WERI-Rb-1 (cell line): ENCODE measurements around the gene SERPINE1.
"Not testable (repeated sequence)": the region's sequence is repeated elsewhere in the genome, so short reads cannot be mapped to it uniquely, and the experiment has no call there.

ENCODE experiments used
- DNase-seq: peaks from one replicate; pipeline ENCODE4 v3.0.0-alpha.2; 2020
- H3K27ac ChIP-seq: fragments of 250-450 bp; sonication (Bioruptor Pico); 2 replicates; pipeline ENCODE4 v1.5.1; 2020; ENCODE audit warnings: mild to moderate bottlenecking, moderate library complexity
- H3K27me3 ChIP-seq: fragments of 250-450 bp; sonication (Bioruptor Pico); 2 replicates; pipeline ENCODE4 v1.5.1; 2021; ENCODE audit warnings: mild to moderate bottlenecking, low read depth, moderate library complexity; ENCODE audit not compliant: insufficient read depth, severe bottlenecking
- H3K36me3 ChIP-seq: fragments of 250-450 bp; sonication (Bioruptor Pico); 2 replicates; pipeline ENCODE4 v1.5.1; 2020; ENCODE audit warnings: mild to moderate bottlenecking, moderate library complexity
- H3K4me3 ChIP-seq: 2 replicates; pipeline ENCODE4 v1.5.1; 2011; ENCODE audit warnings: low read depth, mild to moderate bottlenecking, control low read depth, low read length
- H3K9me3 ChIP-seq: fragments of 250-450 bp; sonication (Bioruptor Pico); 2 replicates; pipeline ENCODE4 v1.5.1; 2021; ENCODE audit warnings: mild to moderate bottlenecking, moderate library complexity; ENCODE audit not compliant: severe bottlenecking
- TF ChIP-seq, protein P1 (sequence below): IDR thresholded peaks from 2 replicates; pipeline ENCODE4 v1.5.1; 2011; ENCODE audit warnings: low read depth, mild to moderate bottlenecking, control low read depth, inconsistent platforms, low read length

Gene SERPINE1

DNA sequence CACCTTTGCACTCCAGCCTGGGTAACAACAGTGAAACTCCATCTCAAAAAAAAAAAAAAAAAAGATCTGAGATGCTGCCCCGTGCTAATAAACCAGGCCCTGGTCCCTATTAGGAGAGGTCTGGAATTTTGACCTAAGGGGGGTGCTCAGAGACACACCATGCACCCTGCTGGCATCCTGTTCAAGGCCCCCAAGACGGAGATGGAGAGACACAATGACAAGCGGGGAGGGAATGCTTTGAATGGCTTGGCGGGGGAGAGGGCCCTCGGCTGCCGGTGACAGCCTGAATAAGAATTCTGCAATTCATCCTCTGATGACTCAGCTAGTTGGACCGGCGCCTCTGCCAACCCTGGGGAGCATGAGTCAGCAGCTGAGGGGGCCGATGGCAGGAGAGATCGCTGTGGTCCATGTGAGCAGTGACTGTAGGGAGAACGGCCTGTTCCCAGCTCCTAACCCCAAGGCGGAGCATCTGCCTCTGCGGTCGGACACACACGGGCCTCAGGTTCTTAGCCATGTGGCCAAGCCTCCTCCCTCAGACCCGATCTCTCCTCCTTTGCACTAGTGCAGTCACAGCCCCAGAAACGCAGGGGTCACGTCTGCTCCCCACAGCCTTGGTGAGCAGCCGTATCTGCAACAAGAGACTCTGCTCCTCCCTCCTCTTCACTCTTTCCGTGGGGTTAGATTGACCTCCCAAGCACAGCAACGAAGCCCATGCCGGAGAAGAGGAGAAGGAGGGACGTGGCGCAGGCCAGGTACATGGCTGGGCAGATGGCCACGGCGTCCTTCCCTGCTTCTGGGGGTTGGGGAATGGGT lies 26.7 kb upstream of the SERPINE1 start:
- no peaks in the 10 kb centered on the region for H3K36me3 ChIP-seq
- H3K27ac ChIP-seq = no peak overlapping the region
- H3K27me3 ChIP-seq = peaks cover 97% of the 10 kb centered on the region
- no peak overlapping the region for H3K4me3 ChIP-seq
- TF ChIP-seq, protein P1, sequence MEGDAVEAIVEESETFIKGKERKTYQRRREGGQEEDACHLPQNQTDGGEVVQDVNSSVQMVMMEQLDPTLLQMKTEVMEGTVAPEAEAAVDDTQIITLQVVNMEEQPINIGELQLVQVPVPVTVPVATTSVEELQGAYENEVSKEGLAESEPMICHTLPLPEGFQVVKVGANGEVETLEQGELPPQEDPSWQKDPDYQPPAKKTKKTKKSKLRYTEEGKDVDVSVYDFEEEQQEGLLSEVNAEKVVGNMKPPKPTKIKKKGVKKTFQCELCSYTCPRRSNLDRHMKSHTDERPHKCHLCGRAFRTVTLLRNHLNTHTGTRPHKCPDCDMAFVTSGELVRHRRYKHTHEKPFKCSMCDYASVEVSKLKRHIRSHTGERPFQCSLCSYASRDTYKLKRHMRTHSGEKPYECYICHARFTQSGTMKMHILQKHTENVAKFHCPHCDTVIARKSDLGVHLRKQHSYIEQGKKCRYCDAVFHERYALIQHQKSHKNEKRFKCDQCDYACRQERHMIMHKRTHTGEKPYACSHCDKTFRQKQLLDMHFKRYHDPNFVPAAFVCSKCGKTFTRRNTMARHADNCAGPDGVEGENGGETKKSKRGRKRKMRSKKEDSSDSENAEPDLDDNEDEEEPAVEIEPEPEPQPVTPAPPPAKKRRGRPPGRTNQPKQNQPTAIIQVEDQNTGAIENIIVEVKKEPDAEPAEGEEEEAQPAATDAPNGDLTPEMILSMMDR = no peak
- H3K9me3 ChIP-seq = no peaks in the 10 kb centered on the region
- no peak for DNase-seq

DNA sequence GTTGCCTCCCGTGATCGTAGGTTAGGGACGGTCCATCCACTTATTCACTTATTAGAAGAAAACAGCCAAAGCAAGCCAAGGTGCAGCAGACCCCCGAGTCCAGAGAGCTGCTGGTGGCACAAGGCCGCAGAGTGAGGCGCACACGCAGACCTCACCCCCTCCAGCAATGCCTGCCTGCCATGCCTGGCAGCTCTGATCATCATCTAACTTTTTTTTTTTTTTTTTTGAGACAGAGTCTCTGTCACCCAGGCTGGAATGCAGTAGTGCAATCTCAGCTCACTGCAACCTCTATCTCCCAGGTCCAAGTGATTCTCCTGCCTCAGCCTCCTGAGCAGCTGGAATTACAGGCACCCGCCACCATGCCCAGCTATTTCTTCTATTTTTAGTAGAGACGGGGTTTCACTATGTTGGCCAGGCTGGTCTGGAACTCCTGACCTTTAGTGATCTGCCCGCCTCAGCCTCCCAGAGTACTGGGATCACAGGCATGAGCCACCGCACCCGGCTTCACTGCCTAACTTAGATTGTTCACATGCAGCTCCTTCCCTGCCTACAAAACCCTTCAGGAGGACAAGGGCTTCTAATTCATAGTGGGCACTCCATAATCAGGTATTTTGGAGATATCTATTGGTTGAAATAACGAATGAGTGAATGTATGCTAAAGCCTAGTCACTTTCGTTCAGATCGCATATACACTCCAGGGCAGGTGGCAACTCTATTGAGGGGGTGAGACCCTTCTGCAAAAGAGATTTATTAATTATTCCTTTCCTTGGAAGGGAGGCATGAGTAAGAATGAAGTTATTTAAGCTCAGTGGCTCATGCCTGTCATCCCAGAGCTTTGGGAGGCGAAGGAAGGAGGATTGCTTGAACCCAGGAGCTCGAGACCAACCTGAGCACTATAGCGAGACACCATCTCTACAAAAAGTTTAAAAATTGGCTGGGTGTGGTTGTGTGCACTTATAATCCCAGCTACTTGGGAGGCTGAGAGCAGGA lies 25.8 kb upstream of the SERPINE1 start:
- Histone ChIP-seq H3K27ac (no peak overlapping the region), H3K9me3 (no peaks in the 10 kb centered on the region), H3K4me3 (no peak overlapping the region), H3K27me3 (peaks cover 100% of the 10 kb centered on the region), H3K36me3 (no peaks in the 10 kb centered on the region)
- DNase-seq = no peak
- TF ChIP-seq, protein P1 = no peak

DNA sequence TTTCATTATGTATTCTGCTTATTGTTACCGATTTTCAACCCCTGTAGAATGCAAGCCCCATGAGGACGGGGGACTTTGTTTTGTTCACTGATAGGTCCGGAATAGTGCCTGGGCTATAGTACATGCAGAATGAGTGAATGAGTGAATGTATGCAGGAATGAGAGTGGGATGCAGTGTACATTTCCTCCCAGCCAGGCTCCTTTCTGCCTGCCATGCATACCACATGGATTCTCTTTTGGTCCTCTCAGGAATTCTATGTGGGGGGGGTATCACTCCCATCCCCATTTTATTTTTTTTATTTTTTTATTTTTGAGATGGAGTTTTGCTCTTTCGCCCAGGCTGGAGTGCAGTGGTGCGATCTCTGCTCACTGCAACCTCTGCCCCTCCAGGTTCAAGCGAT lies 24.9 kb upstream of the SERPINE1 start:
- H3K27me3 ChIP-seq = peaks cover 100% of the 10 kb centered on the region
- TF ChIP-seq, protein P1 = no peak
- H3K9me3 ChIP-seq = no peaks in the 10 kb centered on the region
- no peak overlapping the region for H3K4me3 ChIP-seq
- H3K27ac ChIP-seq = no peak overlapping the region
- no peak for DNase-seq
- H3K36me3 ChIP-seq = no peaks in the 10 kb centered on the region

DNA sequence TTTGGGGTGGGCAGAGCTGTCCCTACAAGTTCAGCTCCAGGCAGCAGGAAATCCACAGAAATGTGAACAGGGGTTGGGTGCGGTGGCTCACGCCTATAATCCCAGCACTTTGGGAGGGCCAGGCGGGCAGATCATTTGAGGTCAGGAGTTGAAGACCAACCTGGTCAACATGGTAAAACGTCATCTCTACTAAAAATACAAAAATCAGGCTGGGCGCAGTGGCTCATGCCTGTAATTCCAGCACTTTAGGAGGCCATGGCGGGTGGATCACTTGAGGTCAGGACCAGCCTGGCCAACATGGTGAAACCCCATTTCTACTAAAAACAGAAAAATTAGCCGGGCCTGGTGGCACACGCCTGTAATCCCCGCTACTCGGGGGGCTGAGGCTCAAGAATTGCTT lies 23.2 kb upstream of the SERPINE1 start:
- not testable (repeated sequence) for H3K9me3 ChIP-seq, H3K4me3 ChIP-seq, H3K27ac ChIP-seq, DNase-seq, H3K36me3 ChIP-seq
- peaks cover 99% of the 10 kb centered on the region for H3K27me3 ChIP-seq

DNA sequence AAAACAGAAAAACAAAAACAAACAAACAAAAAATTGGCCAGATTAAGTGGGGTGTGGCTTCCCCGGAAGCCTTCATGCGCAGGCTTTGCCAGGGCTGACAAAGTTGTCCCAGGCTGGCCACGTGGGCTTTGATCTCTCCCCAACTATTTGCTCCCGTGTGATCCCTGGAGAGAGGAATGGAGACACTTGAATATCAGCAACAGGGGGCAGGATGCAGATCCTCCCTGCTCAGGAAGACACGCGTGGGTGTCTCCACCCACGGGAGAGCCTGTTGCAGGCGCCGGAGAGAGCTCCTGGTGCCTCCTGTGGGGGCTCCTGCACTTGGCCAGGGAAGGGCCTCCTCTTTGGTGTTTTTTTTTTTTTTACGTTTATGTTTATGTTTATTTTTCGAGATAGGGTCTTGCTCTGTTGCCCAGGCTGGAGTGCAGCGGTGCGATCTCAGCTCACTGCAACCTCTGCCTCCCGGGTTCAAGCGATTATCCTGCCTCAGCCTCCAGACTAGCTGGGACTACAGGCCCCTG lies 22.7 kb upstream of the SERPINE1 start:
- H3K27me3 ChIP-seq = peaks cover 99% of the 10 kb centered on the region
- DNase-seq = no peak
- H3K36me3 ChIP-seq = no peaks in the 10 kb centered on the region
- H3K27ac ChIP-seq = no peak overlapping the region
- H3K4me3 ChIP-seq = no peak overlapping the region
- TF ChIP-seq, protein P1 = no peak
- no peaks in the 10 kb centered on the region for H3K9me3 ChIP-seq

DNA sequence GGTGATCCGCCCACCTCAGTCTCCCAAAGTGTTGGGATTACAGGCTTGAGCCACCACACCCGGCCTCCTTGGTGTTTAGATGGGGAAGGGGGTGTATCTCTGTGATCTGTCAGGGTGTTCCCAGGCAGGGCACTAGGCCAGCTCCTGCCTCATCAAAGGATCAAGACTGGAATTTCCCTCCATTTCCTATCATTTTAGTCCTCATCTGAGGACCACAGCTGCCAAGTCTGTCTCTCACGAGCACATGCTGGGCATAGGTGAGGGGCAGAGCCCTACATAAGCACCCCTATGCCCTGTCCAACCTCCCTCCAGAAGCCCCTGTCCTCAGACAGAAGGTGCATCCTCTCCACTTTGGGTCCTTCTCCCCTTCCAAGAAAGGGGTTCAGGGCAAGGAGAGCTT lies 22.1 kb upstream of the SERPINE1 start:
- Histone ChIP-seq H3K27me3 (peaks cover 99% of the 10 kb centered on the region), H3K4me3 (no peak overlapping the region), H3K27ac (no peak overlapping the region), H3K36me3 (no peaks in the 10 kb centered on the region), H3K9me3 (no peaks in the 10 kb centered on the region)
- DNase-seq = no peak
- TF ChIP-seq, protein P1 = no peak

DNA sequence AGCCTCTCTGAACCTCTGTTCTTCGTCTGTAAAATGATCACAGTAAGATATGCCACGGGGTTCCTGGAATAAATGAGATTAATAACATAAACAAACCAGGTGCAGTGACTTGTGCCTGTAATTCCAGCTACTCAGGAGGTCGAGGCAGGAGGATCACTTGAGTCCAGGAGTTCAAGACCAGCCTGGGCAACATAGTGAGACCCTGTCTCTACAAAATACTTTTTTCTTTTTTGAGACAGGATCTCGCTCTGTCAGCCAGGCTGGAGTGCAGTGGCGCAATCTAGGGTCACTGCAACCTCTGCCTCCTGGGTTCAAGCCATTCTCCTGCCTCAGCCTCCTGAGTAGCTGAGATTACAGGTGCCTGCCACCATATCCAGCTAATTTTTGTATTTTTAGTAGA lies 21.7 kb upstream of the SERPINE1 start:
- not testable (repeated sequence) for H3K4me3 ChIP-seq, H3K36me3 ChIP-seq, H3K27ac ChIP-seq, H3K9me3 ChIP-seq, DNase-seq
- peaks cover 99% of the 10 kb centered on the region for H3K27me3 ChIP-seq
